ENCODE data around the gene NOS1AP. TPM values are rescaled to one million over a fixed set of nuclear protein-coding genes. Genes with fewer than 3 reads are reported as not detected.
"Not testable (repeated sequence)": the region's sequence is repeated elsewhere in the genome, so short reads cannot be mapped to it uniquely, and the experiment has no call there.

NOS1AP gene
- total RNA-seq, 1 experiment from 2014 or later = 0.20 TPM

DNA sequence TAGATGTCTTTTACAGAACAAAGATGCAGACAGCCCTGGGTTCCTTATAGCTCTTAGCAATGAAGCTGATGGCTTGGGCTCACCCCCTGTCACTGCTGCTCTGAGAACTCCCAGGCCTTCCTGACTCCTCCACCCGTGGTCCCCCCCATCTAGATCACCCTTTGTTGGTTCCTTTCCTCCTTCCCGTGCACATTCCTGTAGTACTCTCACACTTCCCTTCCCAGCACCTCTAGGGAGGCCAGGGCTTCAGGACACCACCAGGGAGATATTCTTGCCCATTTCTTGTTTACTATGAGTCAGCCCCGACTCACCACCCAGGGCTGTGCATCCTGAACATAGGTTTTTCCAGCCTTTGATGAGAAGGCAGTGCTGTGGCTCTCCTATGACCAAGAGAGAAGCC, 14.4 kb upstream of the NOS1AP start:
- no peak for DNase-seq (ENCODE audit: low spot score)
- in situ Hi-C loops (cut with HindIII; ENCODE audit: low sequenced_read_pairs) = no loop called here

DNA sequence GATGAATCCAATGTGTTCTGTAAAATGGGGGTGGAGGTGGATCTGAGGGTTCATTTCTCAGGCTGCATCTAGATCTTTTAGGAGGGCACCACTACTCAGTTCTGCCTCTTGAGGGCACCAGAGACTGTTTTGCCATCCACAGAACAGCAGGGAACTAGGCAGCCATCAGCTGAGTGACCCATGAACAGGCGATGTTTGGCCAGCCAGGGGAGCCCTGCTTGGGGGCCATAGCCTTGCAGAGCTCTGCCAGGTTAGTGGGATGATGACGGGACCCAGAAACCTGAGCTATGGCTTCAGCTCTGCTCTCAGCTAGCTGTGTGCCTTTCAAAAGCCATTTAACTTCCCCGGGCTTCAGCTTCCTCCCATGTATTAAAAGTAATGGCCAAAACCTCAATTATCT, 13.4 kb upstream of the NOS1AP start:
- peak; percentile 84 for DNase-seq (ENCODE audit: low spot score)
- in situ Hi-C loops (cut with HindIII; ENCODE audit: low sequenced_read_pairs) = no loop called here

DNA sequence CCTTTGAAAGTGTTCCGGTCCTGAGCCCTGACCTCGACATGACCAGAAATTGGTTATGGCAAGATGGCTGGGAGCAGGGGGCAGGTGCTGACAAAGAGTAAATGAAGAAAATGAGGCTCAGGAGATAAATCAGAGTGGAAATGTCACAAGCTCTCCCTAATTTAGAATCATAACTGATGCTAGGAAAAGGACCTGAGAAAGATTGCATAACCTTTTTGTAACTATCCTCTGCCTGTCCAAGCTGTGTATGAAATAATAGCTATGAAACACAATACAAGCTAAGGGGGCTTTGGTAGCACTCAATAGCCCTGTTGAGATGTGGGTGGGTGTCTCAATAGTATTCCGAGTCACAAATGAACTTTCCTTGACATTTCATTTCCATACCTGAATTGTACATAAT, 12.9 kb upstream of the NOS1AP start:
- in situ Hi-C loops (cut with HindIII; ENCODE audit: low sequenced_read_pairs) = no loop called here
- DNase-seq (ENCODE audit: low spot score) = no peak

DNA sequence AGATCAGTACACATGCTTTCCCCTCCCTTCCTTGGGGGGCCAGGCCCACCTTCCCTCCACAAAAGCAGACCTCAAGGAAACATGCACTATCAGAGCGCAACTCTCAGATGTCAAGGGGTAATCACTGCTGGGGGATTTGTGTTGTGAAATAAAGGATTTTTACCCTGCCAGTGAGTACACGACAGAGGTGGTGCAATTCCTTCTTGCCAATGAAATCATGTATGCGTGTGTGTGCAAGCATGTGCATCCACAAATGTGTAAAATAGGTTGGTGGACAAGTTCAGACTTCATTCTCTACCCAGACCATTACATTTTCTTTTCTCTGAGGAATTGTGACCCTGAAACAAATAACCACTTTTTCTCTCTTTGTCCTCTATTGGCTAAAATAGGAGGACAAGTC, 9.8 kb upstream of the NOS1AP start:
- no peak for DNase-seq (ENCODE audit: low spot score)
- in situ Hi-C loops (cut with HindIII; ENCODE audit: low sequenced_read_pairs) = no loop called here

DNA sequence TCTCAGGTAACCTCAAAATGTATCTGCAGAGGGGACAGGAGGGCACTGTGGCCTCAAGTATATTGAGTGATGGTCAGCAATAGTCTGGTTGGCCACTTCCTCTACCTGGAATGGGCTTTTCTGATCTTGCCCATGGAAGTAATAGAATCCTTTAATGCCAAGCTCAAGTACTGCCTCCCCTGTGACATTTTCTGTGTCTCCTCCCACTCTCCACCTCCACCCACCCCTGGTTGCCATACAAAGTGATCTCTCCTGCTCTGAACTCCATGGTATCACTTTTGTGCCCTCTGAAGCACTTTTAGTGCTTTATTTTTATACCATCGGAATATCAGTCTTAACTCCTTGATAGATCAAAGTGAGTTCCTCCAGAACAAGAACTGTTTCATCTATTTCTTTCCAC, 9.2 kb upstream of the NOS1AP start:
- no peak for DNase-seq (ENCODE audit: low spot score)
- in situ Hi-C loops (cut with HindIII; ENCODE audit: low sequenced_read_pairs) = no loop called here

DNA sequence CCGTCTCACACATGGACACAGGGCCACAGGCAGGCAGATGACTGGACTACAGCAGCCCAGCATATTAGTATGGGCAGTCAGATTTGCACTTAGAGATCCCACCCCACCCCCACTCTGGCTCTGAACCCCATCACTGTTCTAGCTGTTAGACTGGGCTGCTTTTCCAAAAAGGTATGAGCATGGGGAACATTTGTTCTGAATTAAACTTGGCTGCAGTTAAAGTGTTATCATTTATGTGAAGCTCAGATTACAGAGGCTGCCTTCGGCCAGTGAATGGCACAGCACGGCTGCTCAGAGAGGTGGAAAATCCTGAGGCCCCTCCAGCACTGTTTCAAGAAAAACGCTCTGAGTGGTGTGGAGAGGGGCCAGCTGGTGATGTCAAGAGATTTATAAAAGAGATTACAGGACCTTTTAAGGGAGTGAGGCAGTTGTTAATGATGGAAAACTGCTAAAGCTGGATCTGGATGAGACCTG, 6.9 kb upstream of the NOS1AP start:
- in situ Hi-C loops (cut with HindIII; ENCODE audit: low sequenced_read_pairs) = no loop called here
- DNase-seq (ENCODE audit: low spot score) = peak; percentile 23

DNA sequence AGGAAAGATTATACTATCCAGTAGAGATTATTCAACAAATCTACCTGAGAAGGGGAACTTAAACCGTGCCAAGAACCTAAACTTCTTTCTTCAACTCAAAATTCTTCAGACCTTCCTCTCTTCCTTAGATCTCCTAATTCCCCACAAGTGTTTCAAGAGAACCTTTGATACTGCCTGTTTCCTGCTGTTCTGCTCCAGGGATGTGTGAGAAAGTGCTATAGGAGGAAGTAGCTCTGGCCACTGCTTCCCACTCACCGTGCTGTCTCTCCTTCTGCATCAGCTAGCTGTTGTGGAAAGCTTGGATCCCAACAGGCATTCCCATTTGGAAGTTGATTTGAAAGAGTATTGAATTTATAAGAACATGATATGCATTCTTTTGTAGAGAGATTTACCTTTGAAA, 4.5 kb upstream of the NOS1AP start:
- in situ Hi-C loops (cut with HindIII; ENCODE audit: low sequenced_read_pairs) = no loop called here
- DNase-seq (ENCODE audit: low spot score) = no peak

DNA sequence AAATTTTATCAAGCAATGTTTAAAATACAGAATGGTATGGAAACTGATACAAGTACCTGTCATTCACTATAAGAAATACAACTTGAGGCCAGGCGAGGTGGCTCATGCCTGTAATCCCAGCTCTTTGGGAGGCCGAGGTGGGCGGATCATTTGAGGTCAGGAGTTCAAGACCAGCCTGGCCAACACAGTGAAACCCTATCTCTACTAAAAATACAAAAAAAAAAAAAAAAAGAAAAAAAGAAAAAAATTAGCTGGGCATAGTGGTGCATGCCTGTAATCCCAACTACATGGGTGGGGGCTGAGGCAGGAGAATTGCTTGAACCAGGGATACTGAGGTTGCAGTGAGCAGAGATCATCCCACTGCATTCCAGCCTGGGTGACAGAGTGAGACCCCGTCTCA, 2.7 kb upstream of the NOS1AP start:
- DNase-seq (ENCODE audit: low spot score); in situ Hi-C loops (cut with HindIII; ENCODE audit: low sequenced_read_pairs): not testable (repeated sequence)

DNA sequence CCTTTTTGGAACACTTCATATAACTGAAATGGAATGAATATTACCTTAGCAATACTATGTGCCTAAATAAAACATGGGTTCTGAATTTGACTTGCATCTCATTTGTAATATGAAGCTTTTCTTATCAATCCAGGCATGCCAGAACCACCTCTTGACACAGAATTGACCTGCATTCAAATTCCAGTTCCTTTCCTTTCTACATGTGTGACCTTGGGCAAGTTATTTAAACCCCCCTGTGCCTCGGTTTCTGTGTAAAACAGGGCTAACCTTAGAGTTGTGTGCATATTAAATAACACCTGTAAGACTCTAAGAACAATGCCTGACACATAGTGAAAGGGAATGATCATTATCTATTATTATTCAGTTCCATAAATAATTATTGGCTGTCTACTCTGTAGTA, 2.0 kb upstream of the NOS1AP start:
- in situ Hi-C loops (cut with HindIII; ENCODE audit: low sequenced_read_pairs) = no loop called here
- no peak for DNase-seq (ENCODE audit: low spot score)

DNA sequence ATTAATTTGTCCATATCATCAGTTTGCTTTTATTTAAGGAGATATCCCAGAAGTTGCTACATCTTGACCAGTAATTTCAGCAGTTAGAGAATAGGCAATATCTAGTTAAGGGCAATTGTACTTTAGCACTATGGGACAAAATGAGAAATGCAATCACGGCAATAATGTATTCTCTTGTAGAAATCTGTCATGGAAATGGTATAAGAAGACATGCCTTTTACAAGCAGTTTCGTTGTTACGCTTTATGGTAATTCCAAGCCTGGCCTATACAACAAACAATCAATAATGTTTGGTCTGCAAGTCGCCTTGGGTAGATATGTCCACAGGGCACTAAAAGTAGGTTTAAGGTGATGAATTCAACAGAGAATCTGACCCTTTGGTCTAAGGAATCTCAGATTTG, 1.2 kb upstream of the NOS1AP start:
- DNase-seq (ENCODE audit: low spot score) = no peak
- in situ Hi-C loops (cut with HindIII; ENCODE audit: low sequenced_read_pairs) = no loop called here

DNA sequence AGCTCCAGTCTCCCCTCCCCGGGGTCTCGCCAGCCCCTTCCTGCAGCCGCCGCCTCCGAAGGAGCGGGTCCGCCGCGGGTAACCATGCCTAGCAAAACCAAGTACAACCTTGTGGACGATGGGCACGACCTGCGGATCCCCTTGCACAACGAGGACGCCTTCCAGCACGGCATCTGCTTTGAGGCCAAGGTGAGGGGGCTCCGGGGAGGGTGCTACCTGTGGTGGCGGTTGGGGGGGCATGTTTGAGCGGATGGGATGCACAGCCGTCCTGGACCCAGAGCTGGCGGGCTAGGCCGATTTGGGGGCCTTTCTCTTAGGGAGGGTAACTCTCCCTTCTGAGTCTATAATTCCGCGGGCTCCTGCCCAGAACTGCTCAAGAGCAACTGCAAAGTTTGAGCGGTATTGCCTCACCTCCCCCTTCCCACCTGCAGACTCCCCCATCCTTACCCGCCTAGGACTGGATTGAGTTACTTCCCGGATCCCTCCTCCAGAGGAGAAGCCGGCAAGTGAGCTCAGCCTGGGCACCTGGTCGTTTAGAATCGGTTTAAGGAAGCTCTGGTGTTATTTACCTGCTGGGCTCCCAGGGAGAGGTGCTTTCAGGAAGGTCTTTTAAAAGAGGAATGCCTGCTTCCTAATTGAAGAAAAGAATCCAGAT, 730 bp downstream of the NOS1AP start:
- in situ Hi-C loops (cut with HindIII; ENCODE audit: low sequenced_read_pairs) = no loop called here
- peak; percentile 45 for DNase-seq (ENCODE audit: low spot score)

DNA sequence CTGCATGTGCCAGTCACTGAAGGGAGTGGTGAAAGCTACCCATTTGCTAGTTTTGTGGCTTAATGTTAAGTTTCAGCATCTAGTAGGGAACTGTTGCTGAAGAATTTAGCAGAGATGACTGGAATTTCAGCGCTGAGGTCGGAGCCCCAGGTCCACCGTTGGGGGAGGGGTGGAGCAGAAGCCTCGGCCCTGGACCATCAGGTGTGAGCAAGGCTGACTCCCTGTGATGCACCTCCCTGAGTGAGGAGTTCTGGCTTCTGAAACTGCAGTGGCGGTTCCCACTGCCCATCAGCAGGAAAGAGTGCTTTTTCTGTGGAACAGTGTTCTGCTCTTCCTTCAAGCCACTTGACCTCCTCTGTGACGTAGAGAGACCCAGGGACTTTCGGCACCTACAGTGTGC, 1.3 kb downstream of the NOS1AP start:
- in situ Hi-C loops (cut with HindIII; ENCODE audit: low sequenced_read_pairs) = no loop called here
- DNase-seq (ENCODE audit: low spot score) = peak; percentile 50

DNA sequence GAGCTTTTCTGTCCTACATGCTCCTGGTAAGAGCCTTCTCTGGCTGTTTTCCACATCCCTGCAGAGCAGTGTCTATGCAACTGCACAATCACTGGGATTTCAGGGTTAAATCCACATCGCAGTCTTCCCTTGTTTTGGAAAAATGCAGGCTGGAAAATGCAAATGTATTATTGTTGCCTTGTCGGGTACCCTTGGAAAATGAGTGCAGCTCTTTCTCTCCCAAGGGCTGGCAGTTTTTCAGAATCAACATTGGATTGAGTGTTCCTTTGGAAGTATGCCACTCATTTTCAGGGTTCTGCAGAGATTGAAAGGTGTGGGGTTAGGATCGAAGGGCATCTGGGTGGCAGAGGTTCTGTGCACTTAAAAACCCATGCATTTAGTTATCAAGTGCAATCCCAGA, 3.2 kb downstream of the NOS1AP start:
- in situ Hi-C loops (cut with HindIII; ENCODE audit: low sequenced_read_pairs) = no loop called here
- DNase-seq (ENCODE audit: low spot score) = peak; percentile 26

DNA sequence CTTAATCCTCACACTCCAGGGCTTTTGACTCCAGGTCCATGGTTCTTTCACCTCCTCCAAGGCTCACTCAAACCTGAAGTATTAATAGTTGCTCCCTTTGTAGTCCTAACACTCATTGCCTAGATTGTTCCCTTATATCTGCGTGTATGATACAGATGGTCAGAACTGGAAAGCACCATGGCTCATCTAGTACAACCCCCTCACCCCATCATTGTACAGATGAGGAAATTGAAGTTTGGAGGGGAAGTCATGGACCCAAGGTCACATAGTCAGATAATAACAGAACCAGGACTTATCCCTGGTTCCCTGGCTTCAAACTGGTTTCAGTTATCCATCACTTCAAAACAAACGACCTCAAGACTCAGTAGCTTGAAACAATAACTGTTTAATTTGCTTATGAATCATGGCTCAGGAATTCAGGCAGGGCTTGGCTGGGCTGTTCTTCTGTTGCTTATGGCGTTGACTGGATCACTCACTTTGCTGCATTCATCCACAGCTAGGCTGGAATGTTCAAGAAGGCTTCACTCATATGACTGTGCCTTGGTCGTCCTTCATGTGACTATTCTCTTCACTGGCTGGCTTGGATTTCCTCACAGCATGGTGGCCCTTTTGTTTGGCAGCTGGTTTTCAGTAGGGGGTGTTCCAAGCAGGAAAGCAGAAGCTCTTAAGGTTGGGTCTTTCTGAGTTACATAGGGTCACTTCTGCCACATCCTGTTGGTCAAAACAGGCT, 5.0 kb downstream of the NOS1AP start:
- in situ Hi-C loops (cut with HindIII; ENCODE audit: low sequenced_read_pairs) = no loop called here
- no peak for DNase-seq (ENCODE audit: low spot score)

DNA sequence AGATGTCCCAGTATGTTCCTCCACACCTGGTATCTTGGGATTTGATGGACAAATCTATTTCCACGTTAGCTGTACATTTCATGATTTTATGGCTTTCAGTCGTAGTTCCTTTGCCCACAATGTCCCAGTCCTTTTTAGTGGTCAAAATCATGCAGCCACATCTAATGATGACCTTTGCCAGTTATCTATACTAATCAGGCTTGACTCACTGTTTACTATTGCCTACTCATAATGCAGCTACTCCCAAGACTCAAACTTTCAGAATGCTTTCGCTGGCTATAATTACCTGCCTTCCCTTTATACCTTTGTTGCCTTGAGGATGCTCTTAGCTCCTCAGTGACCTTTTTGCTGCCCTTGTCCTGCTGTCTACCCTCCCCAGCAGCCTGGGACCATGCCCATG, 6.4 kb downstream of the NOS1AP start:
- no peak for DNase-seq (ENCODE audit: low spot score)
- in situ Hi-C loops (cut with HindIII; ENCODE audit: low sequenced_read_pairs) = no loop called here

DNA sequence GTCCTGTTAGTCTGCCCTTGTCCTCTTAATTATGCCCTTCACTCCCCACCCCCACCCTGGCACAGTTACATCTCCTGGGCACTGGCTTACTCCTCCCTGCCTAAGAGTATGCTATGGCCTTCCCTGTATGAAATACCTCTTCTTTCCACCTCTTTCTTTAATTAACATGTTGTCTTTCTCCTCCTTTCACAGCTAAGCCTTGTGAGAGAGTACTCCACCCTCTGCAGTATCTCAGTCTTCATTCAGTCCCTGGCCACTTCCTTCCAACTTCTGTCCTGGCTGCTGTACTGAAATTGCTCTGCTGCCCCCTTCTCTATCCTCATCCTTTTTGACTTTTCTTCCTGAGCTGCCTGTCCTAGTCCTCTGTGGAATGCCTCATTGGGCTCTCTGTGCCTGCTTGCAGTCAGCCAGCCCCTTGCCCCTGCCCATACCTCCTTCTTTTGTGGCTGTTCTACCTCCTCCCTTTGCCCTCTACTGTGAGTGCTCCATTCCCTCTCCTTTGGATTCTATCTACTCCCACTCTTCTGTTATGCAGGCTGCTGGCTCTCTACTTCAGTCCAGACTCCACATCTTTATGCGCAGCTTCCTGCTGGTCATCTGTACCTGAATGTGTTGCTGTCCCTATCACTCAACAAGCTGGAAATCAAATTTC, 8.3 kb downstream of the NOS1AP start:
- in situ Hi-C loops (cut with HindIII; ENCODE audit: low sequenced_read_pairs) = no loop called here
- no peak for DNase-seq (ENCODE audit: low spot score)

DNA sequence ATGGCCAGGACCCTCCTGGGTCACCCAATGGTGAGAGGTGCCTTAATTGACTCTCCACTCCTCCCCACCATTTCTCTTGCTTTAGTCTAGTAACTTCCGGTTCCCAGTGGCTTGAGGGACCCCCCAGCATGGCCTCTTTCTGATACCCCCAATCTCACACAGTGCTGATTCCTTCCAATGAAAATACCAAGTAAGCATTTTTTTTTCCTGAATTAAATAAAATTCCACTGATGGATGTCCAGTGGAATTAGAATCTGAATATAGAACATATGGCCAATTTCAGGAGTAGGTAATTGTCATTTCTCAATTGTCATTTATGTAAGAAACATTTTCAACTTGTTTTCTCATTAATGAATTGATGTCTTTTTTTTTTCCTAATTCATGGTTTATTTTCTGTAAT, 9.5 kb downstream of the NOS1AP start:
- in situ Hi-C loops (cut with HindIII; ENCODE audit: low sequenced_read_pairs) = no loop called here
- no peak for DNase-seq (ENCODE audit: low spot score)

DNA sequence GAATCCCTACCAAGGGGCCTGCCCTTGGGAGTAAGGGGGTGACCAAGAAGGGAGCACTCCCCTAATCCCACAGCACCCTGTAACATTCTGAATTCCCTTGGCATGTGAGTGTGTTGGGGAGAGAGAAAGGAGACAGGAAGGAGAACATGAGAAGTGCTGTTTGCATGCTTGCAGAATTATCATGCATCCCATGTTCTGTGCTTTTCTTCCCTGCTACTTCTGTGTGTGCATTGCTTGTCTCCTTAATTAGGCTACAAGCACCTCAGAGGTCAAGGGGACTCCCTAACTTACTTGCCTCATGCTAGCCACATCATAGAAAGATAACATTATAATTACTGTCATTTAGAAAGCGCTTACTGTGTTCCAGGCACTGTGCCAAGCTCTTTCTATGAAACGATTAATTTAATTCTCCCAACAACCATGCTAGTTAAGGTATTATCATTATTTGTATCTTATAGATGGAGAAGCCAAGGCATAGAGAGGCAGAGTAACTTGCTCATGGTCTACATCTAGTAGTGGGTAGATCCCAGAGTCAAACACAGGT, 11.1 kb downstream of the NOS1AP start:
- no peak for DNase-seq (ENCODE audit: low spot score)
- in situ Hi-C loops (cut with HindIII; ENCODE audit: low sequenced_read_pairs) = no loop called here

DNA sequence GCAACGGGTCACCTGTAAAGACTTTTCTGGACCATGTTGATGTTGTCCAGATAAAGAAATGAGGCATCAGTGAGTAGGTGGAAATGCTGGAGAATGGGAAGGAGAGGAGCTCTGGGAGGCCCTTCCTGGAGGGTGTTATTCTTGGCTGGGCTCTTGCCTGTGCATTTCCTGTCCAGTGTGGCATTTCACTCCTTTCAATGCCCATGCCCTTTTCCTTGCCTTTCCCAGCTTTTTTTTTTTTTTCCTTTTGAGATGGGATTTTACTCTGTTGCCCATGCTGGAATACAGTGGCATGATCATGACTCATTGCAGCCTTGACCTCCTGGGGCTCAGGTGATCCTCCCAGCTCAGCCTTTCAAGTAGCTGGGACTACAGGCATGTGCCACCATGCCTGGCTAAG, 11.8 kb downstream of the NOS1AP start:
- no peak for DNase-seq (ENCODE audit: low spot score)
- in situ Hi-C loops (cut with HindIII; ENCODE audit: low sequenced_read_pairs) = no loop called here

DNA sequence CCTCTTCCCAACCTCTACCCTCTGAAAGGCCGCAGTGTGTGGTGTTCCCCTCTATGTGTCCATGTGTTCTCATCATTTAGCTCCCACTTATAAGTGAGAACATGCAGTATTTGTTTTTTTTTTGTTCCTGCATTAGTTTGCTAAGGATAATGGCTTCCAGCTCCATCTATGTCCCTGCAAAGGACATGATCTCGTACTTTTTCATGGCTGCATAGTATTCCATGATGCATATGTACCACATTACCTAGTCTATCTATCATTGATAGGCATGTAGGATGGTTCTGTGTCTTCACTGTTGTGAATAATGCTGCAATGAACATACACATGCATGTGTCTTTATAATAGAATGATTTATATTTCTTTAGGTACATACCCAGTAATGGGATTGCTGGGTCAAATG, 12.6 kb downstream of the NOS1AP start:
- DNase-seq (ENCODE audit: low spot score); in situ Hi-C loops (cut with HindIII; ENCODE audit: low sequenced_read_pairs): not testable (repeated sequence)
